Measurements from ENCODE around the gene USP30. TPM values are rescaled to one million over a fixed set of nuclear protein-coding genes. Genes with fewer than 3 reads are reported as not detected.

USP30 gene
- total RNA-seq, 1 donor: 10.1 TPM

- no peak overlapping the region for H3K4me3 ChIP-seq (ENCODE audit: insufficient read depth, low read length)
- no peaks in the 10 kb centered on the region for H3K27me3 ChIP-seq (ENCODE audit: insufficient read depth, low read length)
- no peaks in the 10 kb centered on the region for H3K9me3 ChIP-seq (ENCODE audit: low read depth, low read length)
- no peaks in the 10 kb centered on the region for H3K4me1 ChIP-seq (ENCODE audit: insufficient read depth, low read length)
- H4K20me1 ChIP-seq (ENCODE audit: insufficient read depth, low read length): no peaks in the 10 kb centered on the region
- no peak for DNase-seq (ENCODE audit: insufficient read length, low spot score, missing footprints)
- no peak overlapping the region for H2AFZ ChIP-seq (ENCODE audit: low read length)
- TF ChIP-seq CTCF (IDR thresholded peaks at IDR 0.05; ENCODE audit: extremely low read depth, low read depth, low read length): no peak
- no peaks in the 10 kb centered on the region for H3K79me2 ChIP-seq (ENCODE audit: insufficient read depth, low read length)
- H3K27ac ChIP-seq (ENCODE audit: low read depth, low read length): no peak overlapping the region
- no peaks in the 10 kb centered on the region for H3K36me3 ChIP-seq (ENCODE audit: insufficient read depth, low read length)
- H3K4me2 ChIP-seq (ENCODE audit: insufficient read depth, low read length): no peak overlapping the region
Measured at GRCh38 chr12:109120557-109120956, 68.2 kb downstream of the USP30 start.

- Histone ChIP-seq H4K20me1 (ENCODE audit: insufficient read depth, low read length) (no peaks in the 10 kb centered on the region), H3K4me1 (ENCODE audit: insufficient read depth, low read length) (no peaks in the 10 kb centered on the region), H3K36me3 (ENCODE audit: insufficient read depth, low read length) (no peaks in the 10 kb centered on the region), H3K4me2 (ENCODE audit: insufficient read depth, low read length) (no peak overlapping the region), H3K9me3 (ENCODE audit: low read depth, low read length) (no peaks in the 10 kb centered on the region), H3K27ac (ENCODE audit: low read depth, low read length) (no peak overlapping the region), H3K79me2 (ENCODE audit: insufficient read depth, low read length) (no peaks in the 10 kb centered on the region), H3K27me3 (ENCODE audit: insufficient read depth, low read length) (no peaks in the 10 kb centered on the region), H3K4me3 (ENCODE audit: insufficient read depth, low read length) (no peak overlapping the region), H2AFZ (ENCODE audit: low read length) (no peak overlapping the region)
- no peak for TF ChIP-seq CTCF (IDR thresholded peaks at IDR 0.05; ENCODE audit: extremely low read depth, low read depth, low read length)
- DNase-seq (ENCODE audit: insufficient read length, low spot score, missing footprints): no peak
Measured at GRCh38 chr12:109121346-109121880, 69.0 kb downstream of the USP30 start.

GRCh38 chr12:109124878-109125648 lies 72.7 kb downstream of the USP30 start:
- no peak overlapping the region for H3K27ac ChIP-seq (ENCODE audit: low read depth, low read length)
- H3K9me3 ChIP-seq (ENCODE audit: low read depth, low read length): no peaks in the 10 kb centered on the region
- H3K27me3 ChIP-seq (ENCODE audit: insufficient read depth, low read length): no peaks in the 10 kb centered on the region
- no peak overlapping the region for H3K4me2 ChIP-seq (ENCODE audit: insufficient read depth, low read length)
- H3K79me2 ChIP-seq (ENCODE audit: insufficient read depth, low read length): no peaks in the 10 kb centered on the region
- no peak for TF ChIP-seq CTCF (IDR thresholded peaks at IDR 0.05; ENCODE audit: extremely low read depth, low read depth, low read length)
- DNase-seq (ENCODE audit: insufficient read length, low spot score, missing footprints): no peak
- H3K4me1 ChIP-seq (ENCODE audit: insufficient read depth, low read length): no peaks in the 10 kb centered on the region
- no peak overlapping the region for H3K4me3 ChIP-seq (ENCODE audit: insufficient read depth, low read length)
- H2AFZ ChIP-seq (ENCODE audit: low read length): no peak overlapping the region
- H3K36me3 ChIP-seq (ENCODE audit: insufficient read depth, low read length): no peaks in the 10 kb centered on the region
- H4K20me1 ChIP-seq (ENCODE audit: insufficient read depth, low read length): no peaks in the 10 kb centered on the region

GRCh38 chr12:109125791-109126190 lies 73.4 kb downstream of the USP30 start:
- TF ChIP-seq CTCF (IDR thresholded peaks at IDR 0.05; ENCODE audit: extremely low read depth, low read depth, low read length): no peak
- Histone ChIP-seq H3K9me3 (ENCODE audit: low read depth, low read length) (no peaks in the 10 kb centered on the region), H2AFZ (ENCODE audit: low read length) (no peak overlapping the region), H3K27me3 (ENCODE audit: insufficient read depth, low read length) (no peaks in the 10 kb centered on the region), H4K20me1 (ENCODE audit: insufficient read depth, low read length) (no peaks in the 10 kb centered on the region), H3K4me1 (ENCODE audit: insufficient read depth, low read length) (no peaks in the 10 kb centered on the region), H3K27ac (ENCODE audit: low read depth, low read length) (no peak overlapping the region), H3K4me2 (ENCODE audit: insufficient read depth, low read length) (no peak overlapping the region), H3K79me2 (ENCODE audit: insufficient read depth, low read length) (no peaks in the 10 kb centered on the region), H3K36me3 (ENCODE audit: insufficient read depth, low read length) (no peaks in the 10 kb centered on the region), H3K4me3 (ENCODE audit: insufficient read depth, low read length) (no peak overlapping the region)
- DNase-seq (ENCODE audit: insufficient read length, low spot score, missing footprints): no peak

Measured in osteoblast (primary cell).